Right atrium auricular region (tissue), 2 donors: ENCODE results near the gene ADAMTS14. TPM values are rescaled to one million over a fixed set of nuclear protein-coding genes. Genes with fewer than 3 reads are reported as not detected.
"Not testable (repeated sequence)": the region's sequence is repeated elsewhere in the genome, so short reads cannot be mapped to it uniquely, and the experiment has no call there.

Experiments used
- DNase-seq: peaks from one replicate; pipeline ENCODE4 v3.0.0-alpha.2; 2019; ENCODE audit warnings: low spot score
- H3K27ac ChIP-seq, 2 donors: fragments of 200-600 bp; sonication (generic); 1 replicate in 1 of 2; 2 replicates in 1 of 2; pipeline ENCODE4 v1.5.1; 2016 to 2019
- H3K27me3 ChIP-seq, 2 donors: fragments of 200-600 bp; sonication (generic); one replicate each; pipeline versions ENCODE4 v1.5.1 to v1.6.0; 2017 to 2019
- H3K36me3 ChIP-seq: fragments of 200-600 bp; sonication (generic); one replicate; pipeline ENCODE4 v1.5.1; 2016
- H3K4me1 ChIP-seq, 2 donors: fragments of 200-600 bp; sonication (generic); one replicate each; pipeline versions ENCODE4 v1.5.1 to v1.6.0; 2017 to 2019
- H3K4me3 ChIP-seq, 2 donors: fragments of 200-600 bp; sonication (generic); 1 replicate in 1 of 2; 2 replicates in 1 of 2; pipeline ENCODE4 v1.5.1; 2017 to 2019; ENCODE audit warnings: mild to moderate bottlenecking in 1 of 2, moderate library complexity in 1 of 2
- H3K9me3 ChIP-seq, 2 donors: fragments of 200-600 bp; sonication (generic); one replicate each; pipeline ENCODE4 v1.5.1; 2019
- total RNA-seq, 2 donors: library from RNA; depleted of rRNA; stranded (reverse); fragments of >200 nt; gene quantifications; one replicate each; pipeline ENCODE4 v1.1.0, GENCODE V29; 2016
- TF ChIP-seq, protein P1 (sequence below), 2 donors: fragments of 200-600 bp; sonication (generic); IDR thresholded peaks; one replicate each; pipeline ENCODE4 v1.5.1; 2019; ENCODE audit warnings: antibody characterized with exemption in 2 of 2

ADAMTS14 gene
- total RNA-seq, 2 donors from 2014 or later = not detected

GRCh38 chr10:70661623-70662361 is 10.5 kb upstream of the ADAMTS14 start:
- TF ChIP-seq, protein P1, sequence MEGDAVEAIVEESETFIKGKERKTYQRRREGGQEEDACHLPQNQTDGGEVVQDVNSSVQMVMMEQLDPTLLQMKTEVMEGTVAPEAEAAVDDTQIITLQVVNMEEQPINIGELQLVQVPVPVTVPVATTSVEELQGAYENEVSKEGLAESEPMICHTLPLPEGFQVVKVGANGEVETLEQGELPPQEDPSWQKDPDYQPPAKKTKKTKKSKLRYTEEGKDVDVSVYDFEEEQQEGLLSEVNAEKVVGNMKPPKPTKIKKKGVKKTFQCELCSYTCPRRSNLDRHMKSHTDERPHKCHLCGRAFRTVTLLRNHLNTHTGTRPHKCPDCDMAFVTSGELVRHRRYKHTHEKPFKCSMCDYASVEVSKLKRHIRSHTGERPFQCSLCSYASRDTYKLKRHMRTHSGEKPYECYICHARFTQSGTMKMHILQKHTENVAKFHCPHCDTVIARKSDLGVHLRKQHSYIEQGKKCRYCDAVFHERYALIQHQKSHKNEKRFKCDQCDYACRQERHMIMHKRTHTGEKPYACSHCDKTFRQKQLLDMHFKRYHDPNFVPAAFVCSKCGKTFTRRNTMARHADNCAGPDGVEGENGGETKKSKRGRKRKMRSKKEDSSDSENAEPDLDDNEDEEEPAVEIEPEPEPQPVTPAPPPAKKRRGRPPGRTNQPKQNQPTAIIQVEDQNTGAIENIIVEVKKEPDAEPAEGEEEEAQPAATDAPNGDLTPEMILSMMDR (IDR thresholded peaks at IDR 0.05) = no peak
- H3K36me3 ChIP-seq = no peaks in the 10 kb centered on the region
- H3K9me3 ChIP-seq = peaks cover 0 to 9% of the 10 kb centered on the region in 2 donors
- DNase-seq = no peak
- H3K4me3 ChIP-seq = no peak overlapping the region
- no peaks in the 10 kb centered on the region for H3K27me3 ChIP-seq
- no peak overlapping the region for H3K27ac ChIP-seq
- peaks cover 0 to 12% of the 10 kb centered on the region in 2 donors for H3K4me1 ChIP-seq

GRCh38 chr10:70662362-70663220 is 9.7 kb upstream of the ADAMTS14 start:
- peaks cover 0 to 9% of the 10 kb centered on the region in 2 donors for H3K9me3 ChIP-seq
- peaks cover 0 to 12% of the 10 kb centered on the region in 2 donors for H3K4me1 ChIP-seq
- H3K36me3 ChIP-seq = no peaks in the 10 kb centered on the region
- no peak overlapping the region for H3K27ac ChIP-seq
- DNase-seq = no peak
- TF ChIP-seq, protein P1 (IDR thresholded peaks at IDR 0.05) = no peak
- no peaks in the 10 kb centered on the region for H3K27me3 ChIP-seq
- no peak overlapping the region for H3K4me3 ChIP-seq

DNA sequence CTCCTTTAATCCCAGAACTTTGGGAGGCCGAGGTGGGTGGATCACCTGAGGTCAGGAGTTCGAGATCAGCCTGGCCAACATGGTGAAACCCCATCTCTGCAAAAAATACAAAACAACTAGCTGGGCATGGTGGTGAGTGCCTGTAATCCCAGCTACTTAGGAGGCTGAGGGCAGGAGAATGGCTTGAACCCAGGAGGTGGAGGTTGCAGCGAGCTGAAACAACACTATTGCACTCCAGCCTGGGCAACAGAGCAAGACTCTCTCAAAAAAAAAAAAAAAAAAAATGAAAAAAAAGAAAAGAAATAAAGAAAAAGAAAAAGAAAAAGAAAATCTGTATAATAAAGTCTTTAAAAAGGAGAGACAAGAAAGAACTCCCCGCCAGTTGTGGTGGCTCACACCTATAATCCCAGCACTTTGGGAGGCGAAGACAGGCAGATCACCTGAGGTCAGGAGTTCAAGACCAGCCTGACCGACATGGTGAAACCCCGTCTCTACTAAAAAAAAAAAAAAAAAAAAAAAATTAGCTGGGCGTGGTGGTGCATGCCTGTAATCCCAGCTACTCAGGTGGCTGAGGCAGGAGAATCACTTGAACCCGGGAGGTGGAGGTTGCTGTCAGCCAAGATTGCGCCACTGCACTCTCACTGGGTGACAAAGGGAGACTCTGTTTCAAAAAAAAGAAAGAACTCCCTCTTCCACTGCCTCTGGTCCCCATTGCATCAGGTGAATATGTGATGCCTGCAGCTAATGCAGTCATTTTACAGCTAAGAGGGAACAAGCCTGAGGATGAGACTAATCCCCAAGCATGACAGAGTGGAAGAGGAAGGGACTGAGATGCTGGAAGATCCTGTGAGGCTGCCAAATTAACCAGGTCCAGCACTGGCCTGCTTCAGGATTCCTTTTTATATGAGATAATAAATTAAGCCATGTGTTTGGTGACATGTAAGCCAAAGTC is 8.6 kb upstream of the ADAMTS14 start:
- peaks cover 0 to 12% of the 10 kb centered on the region in 2 donors for H3K4me1 ChIP-seq
- not testable (repeated sequence) for DNase-seq, H3K27ac ChIP-seq, H3K27me3 ChIP-seq, H3K9me3 ChIP-seq, H3K4me3 ChIP-seq, H3K36me3 ChIP-seq

DNA sequence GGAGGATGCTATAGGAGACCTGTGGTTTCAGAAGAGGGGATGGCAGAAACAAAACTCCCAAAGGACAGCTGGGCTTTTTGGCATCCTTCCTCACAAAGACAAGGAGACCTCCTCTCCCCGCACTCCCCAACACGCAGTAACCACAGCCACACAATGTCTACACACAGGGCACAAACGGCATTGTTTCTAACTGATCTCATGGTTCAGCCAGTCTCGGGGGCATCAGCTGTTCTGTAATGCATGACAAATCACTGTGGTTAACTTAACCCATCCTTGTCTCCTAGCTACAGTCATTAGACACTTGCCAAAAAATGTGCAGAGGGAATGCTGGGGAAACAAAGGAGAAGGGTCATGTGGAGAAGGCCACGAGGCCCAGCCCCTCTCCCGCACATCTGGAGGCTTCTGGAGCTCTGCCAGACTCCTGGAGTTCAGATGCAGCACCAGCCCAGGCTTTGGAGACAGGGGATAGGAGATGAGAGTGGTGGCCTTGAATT is 7.6 kb upstream of the ADAMTS14 start:
- Histone ChIP-seq H3K9me3 (no peaks in the 10 kb centered on the region), H3K36me3 (no peaks in the 10 kb centered on the region), H3K4me3 (no peak overlapping the region), H3K27ac (no peak overlapping the region), H3K4me1 (peaks cover 0 to 12% of the 10 kb centered on the region in 2 donors), H3K27me3 (no peaks in the 10 kb centered on the region)
- TF ChIP-seq, protein P1 (IDR thresholded peaks at IDR 0.05) = no peak
- no peak for DNase-seq

DNA sequence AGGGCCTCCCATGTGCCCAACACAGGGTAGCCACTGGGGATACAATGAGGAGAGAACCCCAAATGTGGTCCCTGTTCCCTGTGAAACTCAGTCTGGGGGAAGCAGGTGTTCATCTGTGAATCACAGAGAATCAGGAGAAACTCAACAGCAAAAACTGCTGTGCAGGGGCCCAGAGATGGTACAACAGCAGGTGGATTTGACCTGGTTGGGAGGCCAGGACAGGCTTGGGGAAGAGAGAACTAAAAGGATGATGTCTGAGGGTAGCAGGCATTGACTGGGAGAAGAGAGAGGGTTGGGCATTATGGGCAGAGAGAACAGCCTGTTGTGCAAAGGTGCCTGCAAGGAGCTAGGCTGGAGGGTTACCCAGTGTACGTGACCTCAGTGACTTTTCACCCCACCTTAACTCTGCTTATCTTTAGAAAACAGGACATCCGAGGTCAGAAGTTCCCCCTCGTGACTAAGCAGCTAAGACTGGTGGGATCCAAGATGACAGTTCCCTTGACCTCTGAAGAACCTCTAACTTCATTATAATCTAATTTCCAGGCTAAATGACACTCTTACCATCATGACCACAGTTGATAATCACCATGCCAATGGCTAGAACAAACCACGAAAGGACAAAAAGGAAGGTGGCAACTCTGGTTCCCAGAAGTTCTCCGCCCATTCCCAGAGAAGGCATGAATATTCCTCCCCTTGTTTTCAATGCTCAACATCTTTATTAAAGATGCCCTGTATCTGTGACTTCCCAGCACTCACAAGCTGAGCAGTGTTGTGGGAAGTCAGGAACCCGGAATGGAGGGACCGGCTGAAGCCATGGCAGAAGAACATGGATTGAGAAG is 5.1 kb upstream of the ADAMTS14 start:
- no peak overlapping the region for H3K4me3 ChIP-seq
- no peaks in the 10 kb centered on the region for H3K36me3 ChIP-seq
- DNase-seq = no peak
- TF ChIP-seq, protein P1 (IDR thresholded peaks at IDR 0.05) = no peak
- no peak overlapping the region for H3K27ac ChIP-seq
- no peaks in the 10 kb centered on the region for H3K27me3 ChIP-seq
- H3K9me3 ChIP-seq = no peaks in the 10 kb centered on the region
- H3K4me1 ChIP-seq = peaks cover 0 to 12% of the 10 kb centered on the region in 2 donors

GRCh38 chr10:70667818-70668217 is 4.5 kb upstream of the ADAMTS14 start:
- not testable (repeated sequence) for H3K4me3 ChIP-seq, H3K27me3 ChIP-seq, H3K27ac ChIP-seq, H3K9me3 ChIP-seq, DNase-seq, H3K36me3 ChIP-seq
- peaks cover 0 to 16% of the 10 kb centered on the region in 2 donors for H3K4me1 ChIP-seq
